Effector CD4-positive, alpha-beta T cell (primary cell): Measurements from ENCODE around the gene TNPO3.
"Not testable (repeated sequence)": the region's sequence is repeated elsewhere in the genome, so short reads cannot be mapped to it uniquely, and the experiment has no call there.

Experiments used
- DNase-seq: peaks from one replicate; pipeline ENCODE4 v3.0.0-alpha.2; 2020

TNPO3 gene

GRCh38 chr7:128955981-128956380 is 98.9 kb downstream of the TNPO3 start:
- DNase-seq = no peak

GRCh38 chr7:128954830-128955802 is 99.8 kb downstream of the TNPO3 start:
- no peak for DNase-seq

- DNase-seq = no peak
Observed at GRCh38 chr7:128954150-128954549, 100.8 kb downstream of the TNPO3 start.

GRCh38 chr7:128951296-128951695 is 103.6 kb downstream of the TNPO3 start:
- DNase-seq = no peak

- DNase-seq = no peak
Observed at GRCh38 chr7:128948976-128949760, 105.7 kb downstream of the TNPO3 start.

GRCh38 chr7:128948312-128948973 is 106.5 kb downstream of the TNPO3 start:
- no peak for DNase-seq

- DNase-seq = no peak
Observed at GRCh38 chr7:128947854-128948253, 107.1 kb downstream of the TNPO3 start.

- no peak for DNase-seq
Observed at GRCh38 chr7:128946936-128947830, 107.7 kb downstream of the TNPO3 start.

GRCh38 chr7:128945668-128946366 is 109.1 kb downstream of the TNPO3 start:
- DNase-seq = no peak

GRCh38 chr7:128944487-128945236 is 110.2 kb downstream of the TNPO3 start:
- DNase-seq = no peak

GRCh38 chr7:128943251-128943650 is 111.7 kb downstream of the TNPO3 start:
- not testable (repeated sequence) for DNase-seq

- DNase-seq = no peak
Observed at GRCh38 chr7:128941946-128942526, 112.9 kb downstream of the TNPO3 start.

- DNase-seq = no peak
Observed at GRCh38 chr7:128941323-128941890, 113.5 kb downstream of the TNPO3 start.

GRCh38 chr7:128940494-128941322 is 114.2 kb downstream of the TNPO3 start:
- DNase-seq = no peak

GRCh38 chr7:128939861-128940410 is 115.0 kb downstream of the TNPO3 start:
- DNase-seq = no peak

GRCh38 chr7:128939075-128939860 is 115.6 kb downstream of the TNPO3 start:
- no peak for DNase-seq

- DNase-seq = no peak
Observed at GRCh38 chr7:128938544-128939074, 116.3 kb downstream of the TNPO3 start.
